HepG2 (cell line): ENCODE results near the gene FNIP2.

Experiments
- GTF2F1 ChIP-seq: fragments of 150-350 bp; IDR thresholded peaks from 2 replicates; pipeline ENCODE4 v1.6.1; 2014; ENCODE audit warnings: low read length
- KAT2B ChIP-seq: fragments of 150-350 bp; IDR thresholded peaks from 2 replicates; pipeline ENCODE4 v1.6.1; 2014; ENCODE audit warnings: low read depth, low read length, borderline replicate concordance
- MYC ChIP-seq: sonication (generic); formaldehyde crosslinking; IDR thresholded peaks from 2 replicates; pipeline ENCODE4 v1.9.0; 2021; ENCODE audit warnings: missing genetic modification reagents, borderline replicate concordance
- RAD21 ChIP-seq: fragments of 450-650 bp; formaldehyde crosslinking; IDR thresholded peaks from 2 replicates; pipeline ENCODE4 v1.5.0; 2020; ENCODE audit warnings: mild to moderate bottlenecking
- ZNF121 ChIP-seq: sonication (generic); formaldehyde crosslinking; IDR thresholded peaks from 2 replicates; pipeline ENCODE4 v1.5.0; 2020; ENCODE audit warnings: mild to moderate bottlenecking, missing genetic modification reagents
- ZNF274 ChIP-seq: sonication (generic); formaldehyde crosslinking; IDR thresholded peaks from 2 replicates; pipeline ENCODE4 v1.5.1; 2020; ENCODE audit warnings: mild to moderate bottlenecking, missing genetic modification reagents
- TF ChIP-seq, protein P1 (sequence below): sonication (generic); formaldehyde crosslinking; IDR thresholded peaks from 2 replicates; pipeline ENCODE4 v1.5.0; 2020; ENCODE audit warnings: mild to moderate bottlenecking, missing genetic modification reagents, moderate library complexity

DNA sequence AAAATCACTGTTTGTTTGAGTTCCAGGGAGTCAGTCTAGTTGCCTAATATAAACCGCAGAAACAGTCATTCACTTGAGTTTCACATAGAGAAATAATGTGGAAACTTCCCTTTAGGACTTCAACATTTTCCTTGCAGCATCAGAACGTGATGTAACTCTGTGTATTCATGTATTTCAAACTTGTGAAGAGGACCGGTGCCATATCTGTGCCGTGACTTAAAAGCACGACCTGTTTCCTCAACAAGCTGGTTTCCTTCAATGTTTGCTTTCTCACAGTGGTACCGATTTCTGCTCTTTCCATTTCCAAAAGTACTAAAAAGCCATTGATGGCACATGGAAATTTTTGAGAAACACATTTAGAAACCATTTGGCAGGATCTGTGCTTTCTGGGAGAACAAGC is 167.4 kb downstream of the FNIP2 start:
- TF ChIP-seq, protein P1, sequence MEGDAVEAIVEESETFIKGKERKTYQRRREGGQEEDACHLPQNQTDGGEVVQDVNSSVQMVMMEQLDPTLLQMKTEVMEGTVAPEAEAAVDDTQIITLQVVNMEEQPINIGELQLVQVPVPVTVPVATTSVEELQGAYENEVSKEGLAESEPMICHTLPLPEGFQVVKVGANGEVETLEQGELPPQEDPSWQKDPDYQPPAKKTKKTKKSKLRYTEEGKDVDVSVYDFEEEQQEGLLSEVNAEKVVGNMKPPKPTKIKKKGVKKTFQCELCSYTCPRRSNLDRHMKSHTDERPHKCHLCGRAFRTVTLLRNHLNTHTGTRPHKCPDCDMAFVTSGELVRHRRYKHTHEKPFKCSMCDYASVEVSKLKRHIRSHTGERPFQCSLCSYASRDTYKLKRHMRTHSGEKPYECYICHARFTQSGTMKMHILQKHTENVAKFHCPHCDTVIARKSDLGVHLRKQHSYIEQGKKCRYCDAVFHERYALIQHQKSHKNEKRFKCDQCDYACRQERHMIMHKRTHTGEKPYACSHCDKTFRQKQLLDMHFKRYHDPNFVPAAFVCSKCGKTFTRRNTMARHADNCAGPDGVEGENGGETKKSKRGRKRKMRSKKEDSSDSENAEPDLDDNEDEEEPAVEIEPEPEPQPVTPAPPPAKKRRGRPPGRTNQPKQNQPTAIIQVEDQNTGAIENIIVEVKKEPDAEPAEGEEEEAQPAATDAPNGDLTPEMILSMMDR: no peak
- TF ChIP-seq GTF2F1: no peak
- no peak for TF ChIP-seq KAT2B
- no peak for TF ChIP-seq MYC (CRISPR knock-in tag)
- no peak for TF ChIP-seq RAD21 (CRISPR knock-in tag)
- no peak for TF ChIP-seq ZNF274 (CRISPR knock-in tag)
- no peak for TF ChIP-seq ZNF121 (CRISPR knock-in tag)
